NCI-H748 treated with DMSO at 0.1 percent for 48 hours (cell line): ENCODE measurements around the gene PITHD1.
"Not testable (repeated sequence)": the region's sequence is repeated elsewhere in the genome, so short reads cannot be mapped to it uniquely, and the experiment has no call there.

ENCODE experiments used
- DNase-seq: peaks from one replicate; lab custom pipeline; 2025; lab: John Stamatoyannopoulos, UW

Gene PITHD1

GRCh38 chr1:23825762-23826522, 47.7 kb downstream of the PITHD1 start:
- no peak for DNase-seq

- DNase-seq = not testable (repeated sequence)
Measured at GRCh38 chr1:23826590-23826989, 48.4 kb downstream of the PITHD1 start.

- DNase-seq = no peak
Measured at GRCh38 chr1:23827717-23828116, 49.5 kb downstream of the PITHD1 start.

- not testable (repeated sequence) for DNase-seq
Measured at GRCh38 chr1:23834156-23834555, 55.9 kb downstream of the PITHD1 start.

- no peak for DNase-seq
Measured at GRCh38 chr1:23836037-23836436, 57.8 kb downstream of the PITHD1 start.
